Central memory CD8-positive, alpha-beta T cell (primary cell): Measurements from ENCODE around the gene GPR162.
"Not testable (repeated sequence)": the region's sequence is repeated elsewhere in the genome, so short reads cannot be mapped to it uniquely, and the experiment has no call there.

Experiments used
- ATAC-seq: fragments of 150-1000 bp; cut with Tn5 transposase; replicated peaks from 2 replicates; pipeline ENCODE4 v1.10.0; 2022; ENCODE audit warnings: mild to moderate bottlenecking, moderate FRiP score, moderate number of reproducible peaks; ENCODE audit not compliant: poor library complexity, severe bottlenecking; ENCODE audit errors: extremely low read depth
- DNase-seq, 2 donors: peaks; one replicate each; pipeline ENCODE4 v3.0.0; 2021; ENCODE audit warnings: low spot score in 2 of 2
- H3K27ac Mint-ChIP-seq: one replicate; pipeline ENCODE4 v1.8.0; 2022; ENCODE audit warnings: low read depth, mild to moderate bottlenecking, moderate library complexity, mixed read lengths
- H3K27me3 Mint-ChIP-seq: one replicate; pipeline ENCODE4 v1.8.0; 2022; ENCODE audit warnings: mixed read lengths
- H3K36me3 Mint-ChIP-seq: one replicate; pipeline ENCODE4 v1.8.0; 2022; ENCODE audit warnings: mild to moderate bottlenecking, moderate library complexity, mixed read lengths; ENCODE audit not compliant: insufficient read depth
- H3K4me1 Mint-ChIP-seq: one replicate; pipeline ENCODE4 v1.8.0; 2022; ENCODE audit warnings: mixed read lengths
- H3K4me3 Mint-ChIP-seq: one replicate; pipeline ENCODE4 v1.8.0; 2022; ENCODE audit warnings: mild to moderate bottlenecking, moderate library complexity, mixed read lengths
- H3K9me3 Mint-ChIP-seq: one replicate; pipeline ENCODE4 v1.8.0; 2022; ENCODE audit warnings: mixed read lengths

Gene GPR162

DNA sequence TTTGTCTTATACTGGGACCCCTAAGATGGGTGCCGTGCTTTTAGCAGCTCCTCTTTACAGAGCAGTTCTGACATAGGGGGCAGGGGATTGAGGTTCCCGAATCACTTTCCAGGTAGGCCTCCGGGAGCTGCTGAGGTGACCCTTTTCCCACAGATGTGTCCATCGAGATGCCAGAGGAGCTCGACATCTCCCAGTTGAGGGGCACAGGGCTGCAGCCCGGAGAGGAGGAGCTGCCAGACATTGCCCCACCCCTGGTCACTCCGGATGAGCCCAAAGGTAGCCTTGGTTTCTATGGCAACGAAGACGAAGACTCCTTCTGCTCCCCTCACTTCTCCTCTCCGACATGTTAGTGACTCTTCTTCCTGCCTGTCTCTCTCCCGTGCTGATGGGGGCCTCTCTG is 41.4 kb downstream of the GPR162 start:
- peaks cover 36% of the 10 kb centered on the region for H3K36me3 Mint-ChIP-seq
- H3K27ac Mint-ChIP-seq: no peak overlapping the region
- peaks cover 1% of the 10 kb centered on the region for H3K4me1 Mint-ChIP-seq
- H3K27me3 Mint-ChIP-seq: no peaks in the 10 kb centered on the region
- DNase-seq: no peak
- no peak overlapping the region for H3K4me3 Mint-ChIP-seq
- H3K9me3 Mint-ChIP-seq: no peaks in the 10 kb centered on the region
- ATAC-seq: no peak

DNA sequence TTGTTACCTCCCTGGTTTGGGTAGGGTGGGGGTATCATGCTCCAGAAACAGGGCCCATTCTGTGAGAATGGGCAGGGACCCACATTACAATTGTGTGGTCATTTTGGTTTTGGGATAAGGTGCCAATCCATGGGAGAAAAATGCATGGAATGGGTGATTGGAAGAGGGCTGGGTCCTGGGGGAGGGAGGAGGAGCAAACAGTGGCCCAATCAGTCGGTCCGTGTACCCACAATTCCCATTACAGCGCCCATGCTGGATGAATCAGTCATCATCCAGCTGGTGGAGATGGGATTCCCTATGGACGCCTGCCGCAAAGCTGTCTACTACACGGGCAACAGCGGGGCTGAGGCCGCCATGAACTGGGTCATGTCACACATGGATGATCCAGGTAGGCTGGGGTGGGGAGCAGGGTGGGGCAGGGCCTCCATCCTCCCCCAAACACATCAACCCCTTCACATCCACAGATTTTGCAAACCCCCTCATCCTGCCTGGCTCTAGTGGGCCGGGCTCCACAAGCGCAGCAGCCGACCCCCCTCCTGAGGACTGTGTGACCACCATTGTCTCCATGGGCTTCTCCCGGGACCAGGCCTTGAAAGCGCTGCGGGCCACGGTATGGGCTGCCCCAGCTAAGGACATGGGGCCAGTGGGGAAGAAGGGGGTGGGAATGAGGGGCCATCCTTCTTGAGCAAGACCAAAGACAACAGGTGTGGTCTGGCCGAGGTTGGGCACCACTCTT is 42.1 kb downstream of the GPR162 start:
- Mint-ChIP-seq H3K9me3 (no peaks in the 10 kb centered on the region), H3K27ac (no peak overlapping the region), H3K4me3 (no peak overlapping the region), H3K4me1 (peaks cover 8% of the 10 kb centered on the region), H3K36me3 (peaks cover 35% of the 10 kb centered on the region), H3K27me3 (no peaks in the 10 kb centered on the region)
- ATAC-seq (no peak), DNase-seq (no peak)

DNA sequence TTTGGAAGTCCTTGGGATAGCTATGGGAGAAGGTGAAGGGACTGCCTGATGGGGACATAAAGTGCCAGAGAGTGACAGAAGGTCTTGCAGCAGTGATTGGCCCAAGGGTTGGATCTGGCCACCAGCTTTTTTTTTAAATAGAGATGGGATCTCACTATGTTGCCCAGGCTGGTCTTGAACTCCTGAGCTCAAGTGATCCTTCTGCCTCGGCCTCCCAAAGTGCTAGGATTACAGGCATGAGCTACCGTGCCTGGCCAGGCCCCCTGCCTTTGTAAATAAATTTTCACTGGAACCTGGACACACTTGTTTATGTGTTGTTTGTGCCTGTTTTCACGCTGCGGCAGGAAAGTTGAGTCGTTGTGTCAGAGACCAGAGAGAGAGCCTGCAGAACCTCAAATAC is 43.7 kb downstream of the GPR162 start:
- H3K27ac Mint-ChIP-seq, H3K9me3 Mint-ChIP-seq, DNase-seq, H3K27me3 Mint-ChIP-seq, ATAC-seq: not testable (repeated sequence)
- Mint-ChIP-seq H3K4me3 (peak overlapping the region; percentile 84), H3K4me1 (peaks cover 24% of the 10 kb centered on the region), H3K36me3 (peaks cover 38% of the 10 kb centered on the region)

DNA sequence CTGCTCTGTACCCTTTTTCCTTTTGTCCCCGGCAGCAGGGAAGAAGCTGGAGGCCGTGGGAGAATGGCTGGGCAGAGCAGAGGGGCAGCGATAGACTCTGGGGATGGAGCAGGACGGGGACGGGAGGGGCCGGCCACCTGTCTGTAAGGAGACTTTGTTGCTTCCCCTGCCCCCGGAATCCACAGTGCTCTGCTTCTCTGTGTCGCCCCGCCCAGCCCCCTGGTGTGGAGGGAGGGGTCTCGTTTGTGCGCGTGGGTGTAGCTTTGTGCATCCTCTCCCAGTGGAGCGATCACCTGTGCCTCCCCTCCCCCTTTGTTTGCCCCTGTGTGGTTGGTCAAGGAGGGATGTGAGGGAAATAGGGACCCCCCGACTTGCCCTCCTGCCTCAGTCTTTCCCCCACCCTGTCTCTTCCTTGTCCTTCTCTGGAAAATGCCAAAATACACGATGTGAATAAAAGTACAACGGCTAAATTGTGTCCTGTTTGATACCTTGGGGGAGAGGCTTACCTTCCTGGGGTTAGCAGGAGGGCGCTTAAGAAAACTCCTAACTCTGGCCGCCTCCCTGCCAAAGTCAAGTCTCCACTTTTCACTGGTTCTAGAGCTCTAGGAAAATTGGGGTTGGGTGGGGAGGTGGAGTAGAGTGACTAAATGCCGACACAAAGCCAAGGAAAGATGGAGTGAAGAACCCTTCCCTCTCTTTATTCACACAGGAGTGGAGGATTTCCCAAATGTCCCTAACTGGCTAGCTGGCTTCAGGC is 44.7 kb downstream of the GPR162 start:
- Mint-ChIP-seq H3K36me3 (peaks cover 32% of the 10 kb centered on the region), H3K27ac (no peak overlapping the region), H3K4me1 (peaks cover 32% of the 10 kb centered on the region), H3K9me3 (no peaks in the 10 kb centered on the region), H3K27me3 (no peaks in the 10 kb centered on the region), H3K4me3 (peak overlapping the region; percentile 84)
- no peak for DNase-seq
- ATAC-seq: no peak

DNA sequence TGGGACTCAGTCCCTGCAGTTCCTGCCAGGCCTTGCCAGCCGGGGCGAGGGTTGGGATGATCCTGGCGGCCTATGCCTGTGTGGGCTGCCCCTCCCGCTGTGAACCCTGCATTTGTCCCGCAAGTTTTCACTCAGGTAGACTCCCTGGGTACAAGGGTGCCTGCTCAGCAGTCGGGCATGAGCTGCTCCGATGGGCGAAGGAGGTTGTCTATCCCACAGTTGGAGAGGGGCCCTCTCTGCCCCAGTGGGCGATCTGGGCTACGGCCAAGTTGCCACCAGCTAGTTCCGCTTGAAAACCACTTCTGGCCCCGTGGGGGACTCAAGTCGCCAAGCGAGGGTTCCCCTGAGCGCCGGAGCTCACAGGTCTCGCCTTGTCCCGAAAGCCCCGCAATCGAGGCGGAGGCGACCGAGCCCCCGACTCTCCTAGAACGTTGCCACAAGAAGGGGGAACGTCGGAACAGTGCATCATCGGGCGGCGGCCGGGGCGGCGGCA is 45.3 kb downstream of the GPR162 start:
- ATAC-seq (peak; percentile 4), DNase-seq (no peak)
- peaks cover 31% of the 10 kb centered on the region for H3K36me3 Mint-ChIP-seq
- H3K4me3 Mint-ChIP-seq: peak overlapping the region; percentile 84
- H3K9me3 Mint-ChIP-seq: no peaks in the 10 kb centered on the region
- H3K27ac Mint-ChIP-seq: peak overlapping the region; percentile 84
- H3K27me3 Mint-ChIP-seq: no peaks in the 10 kb centered on the region
- peaks cover 38% of the 10 kb centered on the region for H3K4me1 Mint-ChIP-seq

DNA sequence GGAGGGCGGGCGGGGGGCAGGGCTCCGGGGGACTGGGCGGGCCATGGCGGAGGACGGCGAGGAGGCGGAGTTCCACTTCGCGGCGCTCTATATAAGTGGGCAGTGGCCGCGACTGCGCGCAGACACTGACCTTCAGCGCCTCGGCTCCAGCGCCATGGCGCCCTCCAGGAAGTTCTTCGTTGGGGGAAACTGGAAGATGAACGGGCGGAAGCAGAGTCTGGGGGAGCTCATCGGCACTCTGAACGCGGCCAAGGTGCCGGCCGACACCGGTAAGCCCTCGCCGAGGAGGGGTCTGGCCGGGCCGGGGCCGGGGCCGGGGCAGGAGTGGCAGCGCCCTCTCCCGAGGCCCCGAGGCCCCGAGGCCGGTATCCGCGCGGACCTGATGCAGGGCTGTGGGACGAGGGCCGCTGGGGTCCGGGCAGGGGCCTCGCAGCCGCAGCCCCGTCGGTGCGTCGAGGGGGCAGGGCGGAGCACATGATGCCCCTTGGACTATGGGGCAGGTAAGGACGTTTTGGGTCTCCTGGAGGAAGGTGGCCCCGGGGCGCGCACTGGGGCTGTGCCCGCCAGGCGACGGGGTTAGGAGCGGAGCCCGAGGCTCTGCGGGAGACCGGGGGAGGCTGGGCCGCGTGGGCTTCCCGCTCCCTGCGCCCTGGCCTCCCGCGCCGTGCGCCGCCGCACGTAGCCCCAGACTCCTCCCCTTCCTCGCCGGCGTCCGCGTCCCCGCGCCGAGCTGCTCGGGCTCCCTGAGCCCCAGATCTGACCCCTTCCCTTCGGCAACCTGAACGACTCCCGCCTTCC is 46.0 kb downstream of the GPR162 start, which contains the start of gene TPI1:
TPI1 (plus strand) TSS at position 119 of the 798 bp plus-strand sequence; CDS start at position 155, 36 bp downstream.
- ATAC-seq: peak; percentile 72
- peak; percentile 38 to 49 for DNase-seq
- H3K4me3 Mint-ChIP-seq: peak within 1 kb of the TSS; percentile 84
- no peaks in the 10 kb centered on the region for H3K9me3 Mint-ChIP-seq
- no peaks in the 10 kb centered on the region for H3K27me3 Mint-ChIP-seq
- peak within 1 kb of the TSS; percentile 84 for H3K27ac Mint-ChIP-seq
- H3K36me3 Mint-ChIP-seq: peaks cover 30% of the 10 kb centered on the region
- peaks cover 45% of the 10 kb centered on the region for H3K4me1 Mint-ChIP-seq

DNA sequence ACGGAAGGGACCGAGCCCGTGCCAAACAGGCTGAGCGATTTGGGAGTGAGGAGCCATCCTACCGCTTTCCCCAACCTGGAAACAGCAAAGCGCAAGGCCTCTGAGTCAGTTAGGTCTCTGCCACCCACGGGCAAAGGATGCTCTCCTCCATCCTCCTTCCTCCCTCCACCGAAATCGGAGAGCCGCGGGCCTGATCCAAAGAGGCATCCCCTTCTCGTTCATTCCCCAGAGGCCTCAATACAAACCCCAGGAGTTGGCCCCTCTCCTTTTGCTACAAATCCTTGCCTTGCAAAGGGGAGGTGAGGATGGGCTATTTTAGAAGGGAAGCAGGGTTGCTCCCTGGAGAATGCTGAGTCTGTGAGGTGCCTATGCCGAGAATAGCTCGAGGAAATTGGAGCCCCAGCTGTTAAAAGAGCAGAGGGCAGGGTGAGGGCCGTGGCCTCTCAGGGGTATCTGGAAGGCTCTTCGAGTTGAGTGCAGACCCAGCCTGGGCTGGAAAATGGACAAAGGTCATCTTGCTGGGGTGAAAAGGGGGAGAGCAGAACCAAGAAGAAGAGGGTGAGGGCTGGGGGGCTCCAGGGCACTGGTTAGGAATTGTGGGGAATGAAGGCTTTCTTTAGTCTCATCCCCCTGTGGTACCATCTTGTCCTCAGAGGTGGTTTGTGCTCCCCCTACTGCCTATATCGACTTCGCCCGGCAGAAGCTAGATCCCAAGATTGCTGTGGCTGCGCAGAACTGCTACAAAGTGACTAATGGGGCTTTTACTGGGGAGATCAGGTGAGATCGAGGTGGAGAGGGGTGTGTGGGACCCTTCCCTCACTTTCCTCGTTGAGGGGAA is 46.8 kb downstream of the GPR162 start:
- Mint-ChIP-seq H3K4me1 (peaks cover 50% of the 10 kb centered on the region), H3K27me3 (no peaks in the 10 kb centered on the region), H3K36me3 (peaks cover 31% of the 10 kb centered on the region), H3K9me3 (no peaks in the 10 kb centered on the region), H3K4me3 (peak overlapping the region; percentile 84), H3K27ac (peak overlapping the region; percentile 84)
- ATAC-seq (no peak), DNase-seq (peak in 1 of 2 donors; percentile 23)

DNA sequence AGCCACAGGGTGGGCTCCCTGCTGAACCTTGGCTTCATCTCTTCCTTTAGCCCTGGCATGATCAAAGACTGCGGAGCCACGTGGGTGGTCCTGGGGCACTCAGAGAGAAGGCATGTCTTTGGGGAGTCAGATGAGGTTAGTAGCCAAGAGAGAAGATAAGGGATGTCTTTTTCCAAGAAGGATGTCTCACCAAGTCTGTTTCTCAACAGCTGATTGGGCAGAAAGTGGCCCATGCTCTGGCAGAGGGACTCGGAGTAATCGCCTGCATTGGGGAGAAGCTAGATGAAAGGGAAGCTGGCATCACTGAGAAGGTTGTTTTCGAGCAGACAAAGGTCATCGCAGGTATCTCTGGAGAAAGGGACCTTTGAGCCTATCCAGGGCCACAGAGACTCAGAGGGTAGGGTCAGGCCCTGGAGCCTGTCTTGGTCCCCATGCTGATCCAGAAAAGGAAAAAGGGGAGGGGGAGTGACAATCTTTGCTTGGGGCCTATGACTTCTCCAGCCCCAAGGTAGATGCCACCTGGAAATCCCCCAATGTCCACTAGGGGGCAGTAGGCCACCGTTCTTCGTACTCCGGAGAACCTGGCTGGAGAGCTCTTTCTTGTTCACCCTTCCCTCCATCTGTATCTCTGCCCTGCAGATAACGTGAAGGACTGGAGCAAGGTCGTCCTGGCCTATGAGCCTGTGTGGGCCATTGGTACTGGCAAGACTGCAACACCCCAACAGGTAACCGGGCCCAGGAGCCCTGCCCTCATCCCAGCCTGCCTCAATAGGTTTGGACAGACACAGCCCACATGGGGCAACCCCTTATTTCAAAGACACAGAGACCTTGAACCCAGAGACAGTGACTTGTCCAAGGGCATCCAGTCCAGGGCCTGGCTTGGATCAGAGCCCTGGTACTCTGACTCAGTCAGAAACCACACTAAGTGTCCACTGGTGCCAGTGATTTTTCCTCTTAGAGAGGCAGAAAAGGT is 47.7 kb downstream of the GPR162 start:
- H3K9me3 Mint-ChIP-seq: no peaks in the 10 kb centered on the region
- peaks cover 31% of the 10 kb centered on the region for H3K36me3 Mint-ChIP-seq
- peak overlapping the region; percentile 84 for H3K27ac Mint-ChIP-seq
- H3K4me1 Mint-ChIP-seq: peaks cover 54% of the 10 kb centered on the region
- DNase-seq: peak; percentile 78 to 87
- no peak for ATAC-seq
- H3K27me3 Mint-ChIP-seq: no peaks in the 10 kb centered on the region
- peak overlapping the region; percentile 84 for H3K4me3 Mint-ChIP-seq

DNA sequence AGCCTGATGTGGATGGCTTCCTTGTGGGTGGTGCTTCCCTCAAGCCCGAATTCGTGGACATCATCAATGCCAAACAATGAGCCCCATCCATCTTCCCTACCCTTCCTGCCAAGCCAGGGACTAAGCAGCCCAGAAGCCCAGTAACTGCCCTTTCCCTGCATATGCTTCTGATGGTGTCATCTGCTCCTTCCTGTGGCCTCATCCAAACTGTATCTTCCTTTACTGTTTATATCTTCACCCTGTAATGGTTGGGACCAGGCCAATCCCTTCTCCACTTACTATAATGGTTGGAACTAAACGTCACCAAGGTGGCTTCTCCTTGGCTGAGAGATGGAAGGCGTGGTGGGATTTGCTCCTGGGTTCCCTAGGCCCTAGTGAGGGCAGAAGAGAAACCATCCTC is 48.7 kb downstream of the GPR162 start:
- H3K4me3 Mint-ChIP-seq, ATAC-seq, H3K27me3 Mint-ChIP-seq, DNase-seq, H3K27ac Mint-ChIP-seq, H3K9me3 Mint-ChIP-seq: not testable (repeated sequence)
- Mint-ChIP-seq H3K36me3 (peaks cover 29% of the 10 kb centered on the region), H3K4me1 (peaks cover 54% of the 10 kb centered on the region)

DNA sequence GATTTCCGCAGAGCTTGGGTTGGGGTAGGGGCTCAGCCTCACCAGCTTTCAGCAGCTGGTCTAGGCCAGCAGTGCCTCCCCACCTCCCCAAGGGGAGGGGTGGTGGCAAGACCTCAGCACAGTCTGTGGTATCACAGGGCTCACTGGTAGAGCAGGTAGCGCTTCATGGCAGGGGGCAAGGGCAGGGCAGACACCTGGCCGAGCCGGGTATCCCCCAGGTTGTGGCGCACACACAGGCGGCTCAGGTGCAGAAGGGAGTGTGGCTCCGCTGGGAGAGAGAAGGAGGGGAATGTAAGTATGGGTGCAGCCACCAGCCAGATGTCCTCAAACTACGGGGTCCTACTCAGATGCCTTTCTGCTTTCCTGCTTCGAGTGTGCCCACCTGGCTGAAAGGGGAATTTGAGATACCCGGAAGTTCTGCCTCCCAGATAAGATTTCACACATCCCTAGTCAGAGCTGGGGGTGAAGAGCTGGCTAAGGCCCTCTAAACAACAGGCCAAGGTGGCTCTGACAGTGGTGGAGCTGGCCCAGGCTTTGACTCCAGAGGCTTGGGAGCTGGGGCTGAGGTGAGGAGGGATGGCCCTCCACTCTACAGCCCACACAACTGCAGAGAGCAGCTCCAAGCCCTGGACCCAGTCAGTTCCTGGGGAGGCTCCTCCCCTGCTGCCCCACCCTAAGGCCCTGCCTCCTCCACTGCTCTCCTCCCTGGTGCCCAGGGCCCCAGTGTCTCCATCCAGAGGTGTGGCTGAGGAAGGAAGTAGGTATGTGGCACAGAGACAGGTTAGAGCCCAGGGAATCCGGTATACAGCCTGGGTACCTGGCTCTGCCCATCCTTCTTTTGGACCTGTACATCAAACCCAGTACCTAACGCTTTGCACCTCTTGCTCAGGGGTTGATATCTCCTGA is 49.7 kb downstream of the GPR162 start:
- Mint-ChIP-seq H3K27ac (no peak overlapping the region), H3K36me3 (peaks cover 29% of the 10 kb centered on the region), H3K27me3 (no peaks in the 10 kb centered on the region), H3K4me3 (peak overlapping the region; percentile 92), H3K4me1 (peaks cover 59% of the 10 kb centered on the region), H3K9me3 (no peaks in the 10 kb centered on the region)
- ATAC-seq (no peak), DNase-seq (no peak)
